ENCODE measurements around the gene SPAG4.

GRCh38 chr20:35601990-35602389, 13.6 kb upstream of the SPAG4 start:
- TF ChIP-seq EZH2 (IDR thresholded peaks at IDR 0.05; ENCODE audit: borderline replicate concordance, insufficient read depth, low read depth, low read length, poor library complexity, severe bottlenecking) (no peak), CTCF (IDR thresholded peaks at IDR 0.05) (no peak)

All from B cell (primary cell).